GM12865 (cell line): ENCODE data around the gene LRRC74A.

Experiments
- DNase-seq: peaks from one replicate; pipeline ENCODE4 v3.0.0; 2010; ENCODE audit warnings: low read depth
- H3K4me3 ChIP-seq: 2 replicates; pipeline ENCODE4 v1.5.1; 2011; ENCODE audit warnings: mild to moderate bottlenecking, low read depth, low read length, control low read depth
- TF ChIP-seq, protein P1 (sequence below): IDR thresholded peaks from 2 replicates; pipeline ENCODE4 v1.5.1; 2011; ENCODE audit warnings: low read length, control low read depth, low read depth, inconsistent platforms; ENCODE audit not compliant: insufficient read depth; ENCODE audit errors: missing control alignments

LRRC74A gene

DNA sequence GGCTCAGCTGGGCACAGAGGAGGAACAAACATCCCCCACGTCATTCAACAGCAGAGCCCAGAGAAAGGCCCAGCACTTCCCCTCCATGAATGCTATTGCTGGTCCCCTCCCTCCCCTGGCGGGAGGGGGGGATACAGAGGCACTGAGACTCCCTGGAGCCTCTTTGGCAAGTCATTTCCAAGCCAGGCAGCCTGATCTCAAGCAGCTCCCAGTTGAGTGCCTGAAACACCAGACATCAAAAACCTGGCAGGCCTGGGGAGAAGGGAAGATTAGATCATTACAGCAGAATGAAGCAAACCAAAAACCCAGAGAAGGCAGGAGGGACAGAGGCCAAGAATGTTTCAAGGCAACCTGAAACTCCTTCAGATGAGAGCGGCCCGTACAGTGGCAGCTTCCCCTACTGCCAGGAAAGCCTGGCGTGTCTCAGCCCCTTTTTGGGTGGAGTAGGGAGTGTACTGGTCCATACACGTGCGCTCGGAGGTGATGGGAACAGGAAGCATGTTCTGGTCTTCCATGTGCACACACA is 92.1 kb downstream of the LRRC74A start:
- no peak overlapping the region for H3K4me3 ChIP-seq
- DNase-seq = no peak
- TF ChIP-seq, protein P1, sequence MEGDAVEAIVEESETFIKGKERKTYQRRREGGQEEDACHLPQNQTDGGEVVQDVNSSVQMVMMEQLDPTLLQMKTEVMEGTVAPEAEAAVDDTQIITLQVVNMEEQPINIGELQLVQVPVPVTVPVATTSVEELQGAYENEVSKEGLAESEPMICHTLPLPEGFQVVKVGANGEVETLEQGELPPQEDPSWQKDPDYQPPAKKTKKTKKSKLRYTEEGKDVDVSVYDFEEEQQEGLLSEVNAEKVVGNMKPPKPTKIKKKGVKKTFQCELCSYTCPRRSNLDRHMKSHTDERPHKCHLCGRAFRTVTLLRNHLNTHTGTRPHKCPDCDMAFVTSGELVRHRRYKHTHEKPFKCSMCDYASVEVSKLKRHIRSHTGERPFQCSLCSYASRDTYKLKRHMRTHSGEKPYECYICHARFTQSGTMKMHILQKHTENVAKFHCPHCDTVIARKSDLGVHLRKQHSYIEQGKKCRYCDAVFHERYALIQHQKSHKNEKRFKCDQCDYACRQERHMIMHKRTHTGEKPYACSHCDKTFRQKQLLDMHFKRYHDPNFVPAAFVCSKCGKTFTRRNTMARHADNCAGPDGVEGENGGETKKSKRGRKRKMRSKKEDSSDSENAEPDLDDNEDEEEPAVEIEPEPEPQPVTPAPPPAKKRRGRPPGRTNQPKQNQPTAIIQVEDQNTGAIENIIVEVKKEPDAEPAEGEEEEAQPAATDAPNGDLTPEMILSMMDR = no peak

DNA sequence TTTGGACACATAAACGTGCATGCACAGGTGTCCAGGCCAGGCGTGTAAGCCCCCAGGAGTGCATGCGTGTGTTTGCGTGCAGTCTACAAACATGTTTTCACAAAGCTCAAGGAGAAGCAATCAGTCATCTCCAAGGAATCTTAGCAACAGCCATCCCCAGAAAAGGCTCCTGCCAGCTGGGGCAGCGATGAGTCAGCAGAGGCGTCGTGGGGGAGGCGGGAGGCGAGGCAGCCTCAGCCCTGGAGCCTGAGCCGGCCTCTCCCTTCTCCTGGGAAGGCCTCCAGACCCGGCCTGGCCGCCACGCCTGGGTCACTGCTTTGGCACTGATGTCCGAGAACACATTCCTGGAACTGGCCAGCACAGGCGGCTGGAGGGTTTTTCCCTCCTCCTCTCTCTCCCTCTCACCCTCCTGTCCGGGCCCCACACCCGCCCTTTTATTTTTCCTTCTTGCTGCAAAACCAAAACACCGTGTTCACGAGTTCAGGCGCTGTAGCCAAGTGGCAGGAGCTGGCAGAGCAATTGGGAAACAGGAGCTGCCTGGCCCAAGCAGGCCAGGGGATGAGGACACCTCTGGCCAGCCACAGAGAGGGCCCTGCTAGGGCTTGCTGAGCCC is 92.7 kb downstream of the LRRC74A start:
- no peak for DNase-seq
- TF ChIP-seq, protein P1 = no peak
- no peak overlapping the region for H3K4me3 ChIP-seq
